HG03196 (cell line): Measurements from ENCODE around the gene ARMH3.

ENCODE experiments used
- ATAC-seq: cut with Tn5 transposase; IDR thresholded peaks from one replicate; pipeline ENCODE4 v1.9.1; 2021; ENCODE audit not compliant: unreplicated experiment

Gene ARMH3

GRCh38 chr10:101816376-101816775 lies 239.6 kb downstream of the ARMH3 start:
- ATAC-seq, result no peak

GRCh38 chr10:101814466-101815071 lies 241.4 kb downstream of the ARMH3 start:
- no peak for ATAC-seq

- no peak for ATAC-seq
Measured at GRCh38 chr10:101812606-101813005, 243.4 kb downstream of the ARMH3 start.

GRCh38 chr10:101807158-101807557 lies 248.8 kb downstream of the ARMH3 start:
- ATAC-seq, result no peak

- no peak for ATAC-seq
Measured at GRCh38 chr10:101803511-101803910, 252.5 kb downstream of the ARMH3 start.

- no peak for ATAC-seq
Measured at GRCh38 chr10:101797403-101798059, 258.4 kb downstream of the ARMH3 start.
